Ovary (tissue), 9 donors: ENCODE data around the gene MMAB. TPM values are rescaled to one million over a fixed set of nuclear protein-coding genes. Genes with fewer than 3 reads are reported as not detected.

Experiments
- DNase-seq, 5 donors: peaks; one replicate each; pipeline ENCODE4 v3.0.0-alpha.2; 2019 to 2020
- H3K27ac ChIP-seq, 2 donors: fragments of 200-600 bp; one replicate each; pipeline versions ENCODE4 v1.5.1 to v1.8.0; 2019 to 2022
- H3K27me3 ChIP-seq: fragments of 200-600 bp; one replicate; pipeline ENCODE4 v1.8.0; 2022
- H3K36me3 ChIP-seq: fragments of 200-600 bp; sonication (generic); one replicate; pipeline ENCODE4 v1.5.1; 2019
- H3K4me1 ChIP-seq: one replicate; pipeline ENCODE4 v1.8.1; 2013; ENCODE audit warnings: mild to moderate bottlenecking, moderate library complexity; ENCODE audit not compliant: insufficient read depth
- H3K4me3 ChIP-seq: fragments of 200-600 bp; sonication (generic); one replicate; pipeline ENCODE4 v1.5.1; 2017
- H3K9me3 ChIP-seq, 2 donors: fragments of 200-600 bp in 1 of 2; sonication (generic) in 1 of 2; one replicate each; pipeline versions ENCODE4 v1.5.1 to v1.8.1; 2013 to 2019; ENCODE audit warnings: mild to moderate bottlenecking in 1 of 2, moderate library complexity in 1 of 2
- EP300 ChIP-seq: sonication (generic); formaldehyde crosslinking; IDR thresholded peaks from one replicate; pipeline ENCODE4 v1.6.1; 2017; ENCODE audit warnings: antibody characterized with exemption
- POLR2A ChIP-seq: fragments of 450-650 bp; IDR thresholded peaks from one replicate; pipeline ENCODE4 v1.6.1; 2017; ENCODE audit warnings: antibody characterized with exemption, mild to moderate bottlenecking, moderate library complexity
- WGBS, 3 donors: extraction: QIAGEN DNeasy Blood & Tissue Kit in 1 of 3; methylation state at CpG; one replicate each; pipeline versions ENCODE4 v1.1.5 to v1.1.7; 2013 to 2017; 5-methylcytosine and 5-hydroxymethylcytosine counted together
- intact Hi-C, 4 donors: fragments of 100-400 bp; cut with DNase I; formaldehyde crosslinking; loops; one replicate each; pipeline versions ENCODE4 v1.11.0 to v1.15.1; 2022 to 2023
- polyA plus RNA-seq, 2 donors: library from polyadenylated mRNA; stranded (reverse); fragments of 200-250 nt in 1 of 2; fragments of 350-450 nt in 1 of 2; fragmentation: Illumina TruSeq in 1 of 2; extraction: RNeasy Lipid Tissue Mini Kit (QIAGEN cat#74804) in 1 of 2; gene quantifications; one replicate each; pipeline ENCODE4 v1.2.3, GENCODE V29; 2013 to 2014
- total RNA-seq, 7 donors: library from RNA; depleted of rRNA in 2 of 7; stranded (reverse); fragments of >200 nt in 2 of 7; fragmentation: NEBNext Ultra II Directional in 3 of 7; extraction: Animal tissue kit (Norgen Biotek cat#: 25700) in 3 of 7; gene quantifications; one replicate each; pipeline versions ENCODE4 v1.1.0 to v1.2.4, GENCODE V29; 2016 to 2023
- TF ChIP-seq, protein P1 (sequence below), 3 donors: fragments of 450-650 bp in 2 of 3; fragments of 200-600 bp in 1 of 3; IDR thresholded peaks; one replicate each; pipeline versions ENCODE4 v1.5.1 to v1.8.0; 2016 to 2022; ENCODE audit warnings: antibody characterized with exemption in 3 of 3, mild to moderate bottlenecking in 1 of 3
- donor health status: DM: no; HTN: no; CAD: no; lungs with moderate emphysema.
- donor health status: DM: no; HTN: no; CAD: no.
- donor health status: Bipolar disorder and iron deficiency.
- donor health status: DM: yes; HTN: yes; CAD: no.
- donor health status: DM: no; HTN: no; CAD: no.
- donor health status: DM: yes; HTN: yes; CAD: no.

MMAB gene
- total and polyA plus RNA-seq, 9 donors = 20.2 to 94.9 (median 33.2) TPM

DNA sequence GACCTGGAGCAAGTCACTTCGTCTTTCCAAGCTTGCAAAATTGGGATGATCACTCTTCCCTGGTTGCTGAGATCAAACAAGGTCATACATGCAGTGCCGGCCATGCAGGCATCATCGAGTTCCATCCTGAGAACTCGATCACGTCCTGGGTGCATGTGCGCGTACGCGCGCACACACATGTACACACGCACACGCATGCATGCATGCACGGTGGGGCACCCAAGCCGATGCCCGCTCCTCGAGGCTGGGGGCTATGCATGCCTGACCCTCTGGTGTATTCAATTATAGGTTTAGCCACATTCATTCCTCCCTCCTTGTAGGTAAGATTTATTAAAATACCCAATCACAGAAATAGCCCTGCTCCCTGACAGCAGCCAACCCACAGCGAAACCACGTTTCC is 26.0 kb downstream of the MMAB start:
- no peak overlapping the region for H3K4me3 ChIP-seq
- TF ChIP-seq EP300 = no peak
- intact Hi-C loops = no loop called here
- H3K36me3 ChIP-seq = no peaks in the 10 kb centered on the region
- H3K9me3 ChIP-seq = no peaks in the 10 kb centered on the region
- H3K27me3 ChIP-seq = no peaks in the 10 kb centered on the region
- WGBS, 3 donors = 82 to 90% (median 85%) methylated on average over 18 of the region's 18 CpGs
- no peaks in the 10 kb centered on the region for H3K4me1 ChIP-seq
- H3K27ac ChIP-seq = no peak overlapping the region
- no peak for DNase-seq

DNA sequence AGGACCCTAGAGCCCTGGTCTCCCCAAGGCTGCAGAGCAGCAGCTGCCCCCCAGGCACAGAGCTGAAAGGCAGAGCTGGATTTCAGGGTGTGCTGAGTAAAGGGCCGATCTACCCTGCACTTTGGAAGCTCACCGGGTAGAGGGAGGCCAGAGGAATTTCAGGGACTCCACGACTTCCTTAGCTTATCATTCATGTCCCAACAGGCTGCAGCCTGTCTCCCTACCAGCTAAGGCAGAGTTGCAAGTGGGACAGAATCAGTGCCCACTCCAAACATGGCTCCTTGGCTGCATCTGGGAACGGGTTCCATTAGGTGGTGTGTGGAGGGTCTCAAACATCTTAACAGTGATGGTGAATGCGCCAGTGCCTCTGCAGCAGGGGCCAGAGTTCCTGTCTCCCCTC is 27.5 kb downstream of the MMAB start:
- Histone ChIP-seq H3K9me3 (no peaks in the 10 kb centered on the region), H3K27ac (no peak overlapping the region), H3K36me3 (no peaks in the 10 kb centered on the region), H3K27me3 (no peaks in the 10 kb centered on the region), H3K4me3 (no peak overlapping the region), H3K4me1 (peaks cover 2% of the 10 kb centered on the region)
- WGBS, 3 donors = 48 to 61% (median 50%) methylated on average over 5 of the region's 5 CpGs
- intact Hi-C loops = no loop called here
- TF ChIP-seq, protein P1, sequence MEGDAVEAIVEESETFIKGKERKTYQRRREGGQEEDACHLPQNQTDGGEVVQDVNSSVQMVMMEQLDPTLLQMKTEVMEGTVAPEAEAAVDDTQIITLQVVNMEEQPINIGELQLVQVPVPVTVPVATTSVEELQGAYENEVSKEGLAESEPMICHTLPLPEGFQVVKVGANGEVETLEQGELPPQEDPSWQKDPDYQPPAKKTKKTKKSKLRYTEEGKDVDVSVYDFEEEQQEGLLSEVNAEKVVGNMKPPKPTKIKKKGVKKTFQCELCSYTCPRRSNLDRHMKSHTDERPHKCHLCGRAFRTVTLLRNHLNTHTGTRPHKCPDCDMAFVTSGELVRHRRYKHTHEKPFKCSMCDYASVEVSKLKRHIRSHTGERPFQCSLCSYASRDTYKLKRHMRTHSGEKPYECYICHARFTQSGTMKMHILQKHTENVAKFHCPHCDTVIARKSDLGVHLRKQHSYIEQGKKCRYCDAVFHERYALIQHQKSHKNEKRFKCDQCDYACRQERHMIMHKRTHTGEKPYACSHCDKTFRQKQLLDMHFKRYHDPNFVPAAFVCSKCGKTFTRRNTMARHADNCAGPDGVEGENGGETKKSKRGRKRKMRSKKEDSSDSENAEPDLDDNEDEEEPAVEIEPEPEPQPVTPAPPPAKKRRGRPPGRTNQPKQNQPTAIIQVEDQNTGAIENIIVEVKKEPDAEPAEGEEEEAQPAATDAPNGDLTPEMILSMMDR (IDR thresholded peaks at IDR 0.05) = no peak
- TF ChIP-seq POLR2A = no peak
- no peak for TF ChIP-seq EP300
- no peak for DNase-seq

DNA sequence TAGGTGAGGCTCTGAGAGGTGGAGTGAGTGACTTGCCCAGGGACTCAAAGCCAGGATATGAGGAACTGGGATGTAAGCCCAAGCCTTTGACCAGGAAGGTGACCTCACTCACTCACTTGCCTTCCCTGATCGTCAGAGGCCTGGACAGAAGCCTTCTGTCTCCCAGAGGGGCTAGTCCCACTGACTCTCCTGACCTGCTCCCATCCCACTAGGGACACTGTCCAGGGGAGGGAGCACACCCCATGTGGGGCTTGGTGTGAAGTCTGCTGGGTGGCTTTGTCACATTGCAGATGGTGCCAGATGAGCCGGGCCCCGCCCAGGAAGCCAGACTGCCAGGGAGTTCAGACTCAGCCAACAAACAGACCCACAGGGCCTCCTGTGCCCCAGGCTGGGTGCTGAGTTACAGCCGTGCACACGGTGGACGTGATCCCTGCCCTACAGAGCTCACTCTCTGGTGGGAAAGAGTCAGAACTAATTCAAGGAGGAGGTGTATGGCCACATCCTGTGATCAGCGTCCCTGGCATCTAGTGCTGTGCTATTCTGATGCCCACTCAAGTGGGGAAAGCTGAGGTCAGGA is 28.3 kb downstream of the MMAB start:
- Histone ChIP-seq H3K27me3 (no peaks in the 10 kb centered on the region), H3K4me1 (peaks cover 5% of the 10 kb centered on the region), H3K27ac (no peak overlapping the region), H3K4me3 (no peak overlapping the region), H3K9me3 (no peaks in the 10 kb centered on the region), H3K36me3 (no peaks in the 10 kb centered on the region)
- intact Hi-C loops = no loop called here
- WGBS, 3 donors = 66 to 73% (median 71%) methylated on average over 7 of the region's 7 CpGs
- TF ChIP-seq, protein P1 (IDR thresholded peaks at IDR 0.05) = no peak
- TF ChIP-seq EP300 (no peak), POLR2A (no peak)
- DNase-seq = no peak

DNA sequence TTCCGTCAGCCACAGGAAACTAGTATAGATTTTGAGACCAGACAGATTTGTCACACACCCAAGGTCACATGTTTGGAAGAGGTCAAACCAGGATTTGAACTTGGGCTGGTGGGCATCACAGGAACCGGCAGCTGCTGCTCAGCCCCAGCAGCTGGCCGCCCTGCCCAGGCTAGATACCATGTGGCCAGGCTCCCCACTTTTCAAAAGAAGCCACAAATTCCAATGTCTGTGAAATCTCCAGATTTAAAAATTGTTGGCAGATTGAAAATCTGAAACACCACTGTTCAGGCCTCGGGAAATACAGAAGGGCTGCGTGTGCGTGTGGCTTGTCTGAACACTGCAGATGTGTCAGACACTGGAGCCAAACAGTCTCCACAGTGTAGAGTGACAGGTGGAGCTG is 30.4 kb downstream of the MMAB start:
- no peaks in the 10 kb centered on the region for H3K27me3 ChIP-seq
- TF ChIP-seq EP300 (no peak), POLR2A (no peak)
- TF ChIP-seq, protein P1 (IDR thresholded peaks at IDR 0.05) = no peak
- H3K36me3 ChIP-seq = no peaks in the 10 kb centered on the region
- DNase-seq = no peak
- H3K9me3 ChIP-seq = no peaks in the 10 kb centered on the region
- no peak overlapping the region for H3K27ac ChIP-seq
- H3K4me1 ChIP-seq = peaks cover 5% of the 10 kb centered on the region
- intact Hi-C loops = no loop called here
- no peak overlapping the region for H3K4me3 ChIP-seq
- 82 to 89% (median 87%) methylated on average over 6 of the region's 6 CpGs for WGBS, 3 donors

DNA sequence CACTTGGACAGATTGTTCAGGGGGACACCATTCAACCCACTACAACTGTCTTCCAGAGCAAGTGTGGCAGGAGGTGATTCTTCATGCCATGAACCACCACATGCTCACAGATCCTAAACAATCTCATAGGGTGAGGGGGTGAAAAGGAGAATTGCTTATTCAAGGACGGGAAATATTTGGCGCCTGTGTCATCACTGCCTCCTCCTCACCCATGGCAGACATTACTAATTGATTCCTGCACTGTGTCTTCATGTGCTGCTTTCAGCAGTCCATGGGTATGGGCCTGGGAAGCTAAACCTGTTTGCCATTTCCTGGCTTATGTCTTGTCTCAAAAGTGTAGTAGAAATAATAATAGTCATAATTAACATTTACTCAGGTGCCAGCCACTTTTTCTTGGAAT is 31.3 kb downstream of the MMAB start:
- no peaks in the 10 kb centered on the region for H3K9me3 ChIP-seq
- intact Hi-C loops = no loop called here
- no peak overlapping the region for H3K4me3 ChIP-seq
- no peak overlapping the region for H3K27ac ChIP-seq
- TF ChIP-seq POLR2A = no peak
- no peak for TF ChIP-seq EP300
- TF ChIP-seq, protein P1 (IDR thresholded peaks at IDR 0.05) = no peak
- WGBS, 3 donors = 30 to 60% (median 36%) methylated on average over 2 of the region's 2 CpGs
- peaks cover 5% of the 10 kb centered on the region for H3K4me1 ChIP-seq
- no peaks in the 10 kb centered on the region for H3K36me3 ChIP-seq
- H3K27me3 ChIP-seq = no peaks in the 10 kb centered on the region
- DNase-seq = no peak
